ENCODE data around the gene ESRRA.

The ESRRA gene

DNA sequence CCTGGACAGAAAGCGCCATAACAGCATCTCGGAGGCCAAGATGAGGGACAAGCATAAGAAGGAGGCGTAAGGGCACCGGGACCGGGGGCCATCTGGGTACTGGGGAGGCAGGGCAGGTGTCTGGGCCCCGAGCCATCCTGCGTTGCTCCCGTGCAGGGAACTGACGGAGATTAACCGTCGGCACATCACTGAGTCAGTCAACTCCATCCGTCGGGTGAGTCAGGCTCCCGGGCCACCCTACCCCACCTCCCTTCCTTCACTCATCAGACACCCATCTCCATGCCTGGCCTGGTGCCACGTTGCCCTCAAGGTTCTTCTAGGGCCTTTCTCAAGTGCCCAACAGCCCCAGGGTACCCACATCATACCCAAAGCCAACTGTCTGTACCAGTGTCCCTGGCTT is 39.0 kb upstream of the ESRRA start:
- DNase-seq (no peak), ATAC-seq (replicated peaks) (no peak)
- Mint-ChIP-seq H3K9me3 (no peaks in the 10 kb centered on the region), H3K27ac (no peak overlapping the region), H3K4me3 (no peak overlapping the region), H3K27me3 (no peaks in the 10 kb centered on the region), H3K4me1 (peaks cover 18 to 29% of the 10 kb centered on the region in 2 donors), H3K36me3 (peaks cover 33 to 57% of the 10 kb centered on the region in 2 donors)

- Mint-ChIP-seq H3K9me3 (no peaks in the 10 kb centered on the region), H3K4me3 (peak overlapping the region; percentile 95 to 99), H3K27me3 (no peaks in the 10 kb centered on the region), H3K36me3 (peaks cover 30 to 48% of the 10 kb centered on the region in 2 donors), H3K27ac (peak overlapping the region; percentile 20), H3K4me1 (peaks cover 24 to 39% of the 10 kb centered on the region in 2 donors)
- DNase-seq: no peak
- no peak for ATAC-seq (replicated peaks)
Observed at GRCh38 chr11:64267207-64267945, 37.9 kb upstream of the ESRRA start.

- Mint-ChIP-seq H3K27me3 (no peaks in the 10 kb centered on the region), H3K27ac (peak overlapping the region; percentile 98), H3K4me3 (peak overlapping the region; percentile 95 to 99), H3K36me3 (peaks cover 29 to 40% of the 10 kb centered on the region in 2 donors), H3K4me1 (peaks cover 25 to 40% of the 10 kb centered on the region in 2 donors), H3K9me3 (no peaks in the 10 kb centered on the region)
- no peak for DNase-seq
- ATAC-seq (replicated peaks): no peak
Observed at GRCh38 chr11:64268025-64268892, 37.1 kb upstream of the ESRRA start.

GRCh38 chr11:64268893-64269539 is 36.3 kb upstream of the ESRRA start:
- peaks cover 25 to 40% of the 10 kb centered on the region in 2 donors for H3K4me1 Mint-ChIP-seq
- peak; percentile 24 to 31 for ATAC-seq (replicated peaks)
- no peaks in the 10 kb centered on the region for H3K9me3 Mint-ChIP-seq
- no peaks in the 10 kb centered on the region for H3K27me3 Mint-ChIP-seq
- peak overlapping the region; percentile 98 for H3K27ac Mint-ChIP-seq
- H3K36me3 Mint-ChIP-seq: peaks cover 30 to 34% of the 10 kb centered on the region in 2 donors
- no peak for DNase-seq
- peak overlapping the region; percentile 95 to 99 for H3K4me3 Mint-ChIP-seq

- Mint-ChIP-seq H3K27me3 (no peaks in the 10 kb centered on the region), H3K36me3 (peaks cover 29 to 31% of the 10 kb centered on the region in 2 donors), H3K27ac (peak overlapping the region; percentile 98), H3K4me3 (peak overlapping the region; percentile 95 to 99), H3K4me1 (peaks cover 25 to 40% of the 10 kb centered on the region in 2 donors), H3K9me3 (no peaks in the 10 kb centered on the region)
- peak; percentile 98 for DNase-seq
- peak; percentile 78 to 80 for ATAC-seq (replicated peaks)
Observed at GRCh38 chr11:64269540-64270220, 35.6 kb upstream of the ESRRA start.

- Mint-ChIP-seq H3K4me1 (peaks cover 10 to 27% of the 10 kb centered on the region in 2 donors), H3K27ac (no peak overlapping the region), H3K9me3 (no peaks in the 10 kb centered on the region), H3K36me3 (peaks cover 12 to 19% of the 10 kb centered on the region in 2 donors), H3K4me3 (no peak overlapping the region), H3K27me3 (no peaks in the 10 kb centered on the region)
- no peak for DNase-seq
- ATAC-seq (replicated peaks): no peak
Observed at GRCh38 chr11:64275031-64275800, 30.1 kb upstream of the ESRRA start.

DNA sequence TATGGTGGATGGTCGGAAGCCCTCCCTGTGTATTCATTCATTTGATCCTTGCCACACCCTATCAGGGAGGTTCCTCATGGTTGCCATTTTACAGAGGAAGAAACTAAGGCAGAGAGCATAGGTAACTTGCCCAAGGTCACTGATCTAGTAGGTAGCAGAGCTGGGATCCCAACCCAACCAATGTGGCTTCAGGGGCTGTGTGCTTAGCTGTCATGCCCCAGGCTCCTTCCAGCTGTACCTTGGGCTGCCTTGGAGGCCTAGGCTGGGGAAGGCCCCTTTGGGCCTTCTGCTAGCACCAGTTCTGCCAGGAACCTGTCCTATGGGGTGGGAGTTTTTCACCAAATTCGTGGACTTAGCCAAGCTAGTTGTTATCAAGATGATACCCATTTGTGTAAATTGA is 29.5 kb upstream of the ESRRA start:
- Mint-ChIP-seq H3K4me3 (no peak overlapping the region), H3K36me3 (peaks cover 12 to 16% of the 10 kb centered on the region in 2 donors), H3K4me1 (peaks cover 8 to 24% of the 10 kb centered on the region in 2 donors), H3K9me3 (no peaks in the 10 kb centered on the region), H3K27me3 (no peaks in the 10 kb centered on the region), H3K27ac (no peak overlapping the region)
- DNase-seq (no peak), ATAC-seq (replicated peaks) (no peak)

GRCh38 chr11:64276653-64277431 is 28.5 kb upstream of the ESRRA start:
- no peaks in the 10 kb centered on the region for H3K27me3 Mint-ChIP-seq
- ATAC-seq (replicated peaks) (no peak), DNase-seq (no peak)
- no peak overlapping the region for H3K27ac Mint-ChIP-seq
- H3K36me3 Mint-ChIP-seq: peaks cover 20 to 25% of the 10 kb centered on the region in 2 donors
- H3K4me1 Mint-ChIP-seq: peaks cover 6 to 25% of the 10 kb centered on the region in 2 donors
- H3K4me3 Mint-ChIP-seq: no peak overlapping the region
- H3K9me3 Mint-ChIP-seq: no peaks in the 10 kb centered on the region

DNA sequence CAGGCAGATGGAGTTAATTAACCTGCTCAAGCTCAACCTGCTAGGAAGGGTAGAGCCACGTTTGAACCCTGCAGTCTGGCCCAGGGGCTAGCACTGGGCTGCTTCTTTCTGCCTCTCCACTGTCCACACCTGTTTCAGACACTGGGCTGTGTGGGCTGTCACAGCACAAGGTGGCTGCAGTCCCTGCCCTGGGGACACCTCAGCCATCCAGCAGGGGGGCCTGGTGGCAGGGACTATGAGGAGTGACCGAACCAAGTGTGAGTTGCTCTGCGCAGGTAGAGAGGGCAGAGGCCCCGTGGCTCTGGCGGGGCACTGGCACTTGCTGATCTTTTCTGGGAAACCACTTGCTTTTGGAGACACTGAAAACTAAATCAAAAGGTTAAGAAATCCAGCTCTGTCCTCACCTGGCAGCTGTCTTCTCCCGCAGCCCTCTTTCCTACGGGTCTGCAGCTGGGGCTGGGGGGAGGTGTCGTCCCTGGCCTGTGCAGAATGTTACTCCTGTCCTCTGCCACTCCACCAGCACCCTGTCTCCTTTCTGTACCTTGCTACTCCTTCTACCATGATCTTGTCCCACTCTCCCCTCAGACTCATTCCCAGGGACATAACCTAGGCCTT is 26.6 kb upstream of the ESRRA start:
- Mint-ChIP-seq H3K4me1 (peaks cover 10 to 30% of the 10 kb centered on the region in 2 donors), H3K36me3 (peaks cover 22 to 32% of the 10 kb centered on the region in 2 donors), H3K27ac (no peak overlapping the region), H3K9me3 (no peaks in the 10 kb centered on the region), H3K27me3 (no peaks in the 10 kb centered on the region), H3K4me3 (no peak overlapping the region)
- no peak for ATAC-seq (replicated peaks)
- no peak for DNase-seq

DNA sequence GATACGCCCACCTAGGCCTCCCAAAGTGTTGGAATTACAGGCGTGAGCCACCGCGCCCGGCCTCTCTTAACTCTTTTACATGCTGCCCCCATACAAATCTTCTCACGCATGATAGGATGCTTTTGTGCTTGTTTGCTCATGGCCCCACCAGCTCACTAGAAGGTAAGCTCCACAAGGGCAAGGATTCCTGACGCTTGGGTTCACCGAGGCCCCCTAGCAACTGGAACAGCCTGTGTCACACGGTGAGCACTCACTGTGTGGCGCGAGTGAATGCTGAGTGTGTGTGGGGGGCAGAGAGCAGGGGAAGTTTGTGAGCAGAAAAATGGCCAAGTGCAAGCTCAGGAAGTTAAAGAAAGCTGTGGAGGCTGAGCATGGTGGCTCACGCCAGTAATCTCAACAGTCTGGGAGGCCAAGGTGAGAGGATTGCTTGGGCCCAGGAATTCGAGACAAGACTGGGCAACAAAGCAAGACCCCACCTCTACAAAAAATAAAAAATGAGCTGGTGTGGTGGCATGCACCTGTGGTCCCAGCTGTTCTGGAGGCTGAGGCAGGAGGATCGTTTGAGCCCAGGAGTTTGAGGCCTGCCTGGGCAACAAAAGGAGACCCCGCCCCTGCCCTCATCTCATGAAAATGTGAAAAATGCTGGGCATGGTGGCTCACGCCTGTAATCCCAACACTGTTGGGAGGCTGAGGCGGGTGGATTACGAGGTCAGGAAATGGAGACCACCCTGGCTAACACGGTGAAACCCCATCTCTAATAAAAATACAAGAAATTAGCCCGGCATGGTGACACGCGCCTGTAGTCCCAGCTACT is 23.2 kb upstream of the ESRRA start:
- no peaks in the 10 kb centered on the region for H3K27me3 Mint-ChIP-seq
- H3K4me3 Mint-ChIP-seq: no peak overlapping the region
- no peak for DNase-seq
- no peak overlapping the region for H3K27ac Mint-ChIP-seq
- H3K9me3 Mint-ChIP-seq: no peaks in the 10 kb centered on the region
- peaks cover 23 to 41% of the 10 kb centered on the region in 2 donors for H3K4me1 Mint-ChIP-seq
- H3K36me3 Mint-ChIP-seq: peaks cover 19 to 30% of the 10 kb centered on the region in 2 donors
- ATAC-seq (replicated peaks): no peak

GRCh38 chr11:64283092-64283491 is 22.2 kb upstream of the ESRRA start:
- Mint-ChIP-seq H3K27me3 (no peaks in the 10 kb centered on the region), H3K4me3 (peak overlapping the region; percentile 45 to 68), H3K4me1 (peaks cover 25 to 47% of the 10 kb centered on the region in 2 donors), H3K9me3 (no peaks in the 10 kb centered on the region), H3K27ac (no peak overlapping the region), H3K36me3 (peaks cover 19 to 30% of the 10 kb centered on the region in 2 donors)
- ATAC-seq (replicated peaks): no peak
- DNase-seq: no peak
